DOHH2 (cell line): Measurements from ENCODE around the gene PIGM.

ENCODE experiments used
- H3F3A ChIP-seq: fragments of 200-600 bp; sonication (generic), shearing (Covaris generic); 2 replicates; pipeline ENCODE4 v1.6.0; 2016; ENCODE audit warnings: antibody characterized with exemption, mild to moderate bottlenecking; ENCODE audit not compliant: control insufficient read depth, insufficient read depth
- H3K27ac ChIP-seq: fragments of 200-600 bp; sonication (generic); 2 replicates; pipeline ENCODE4 v1.5.1; 2014; ENCODE audit warnings: low read depth, mild to moderate bottlenecking, low read length, moderate library complexity
- H3K27me3 ChIP-seq: fragments of 200-600 bp; sonication (generic); 2 replicates; pipeline ENCODE4 v1.6.1; 2014; ENCODE audit warnings: mild to moderate bottlenecking, low read length, mixed read lengths; ENCODE audit not compliant: control insufficient read depth
- H3K36me3 ChIP-seq: fragments of 200-600 bp; sonication (generic); 2 replicates; pipeline ENCODE4 v1.6.1; 2014; ENCODE audit warnings: mild to moderate bottlenecking, low read length, moderate library complexity, mixed read lengths; ENCODE audit not compliant: control insufficient read depth
- H3K4me1 ChIP-seq: fragments of 200-600 bp; sonication (generic); 2 replicates; pipeline ENCODE4 v1.6.1; 2014; ENCODE audit warnings: mild to moderate bottlenecking, low read length, mixed read lengths; ENCODE audit not compliant: control insufficient read depth
- H3K4me2 ChIP-seq: fragments of 200-600 bp; sonication (generic); 2 replicates; pipeline ENCODE4 v1.6.0; 2014; ENCODE audit warnings: mild to moderate bottlenecking, low read length, moderate library complexity
- H3K4me3 ChIP-seq: fragments of 200-600 bp; sonication (generic); 2 replicates; pipeline ENCODE4 v1.5.1; 2014; ENCODE audit warnings: mild to moderate bottlenecking, low read length, mixed read lengths
- H3K79me2 ChIP-seq: fragments of 200-600 bp; sonication (generic); 2 replicates; pipeline ENCODE4 v1.6.1; 2014; ENCODE audit warnings: mild to moderate bottlenecking, low read length, mixed read lengths; ENCODE audit not compliant: control insufficient read depth
- H3K9me2 ChIP-seq: fragments of 200-600 bp; sonication (generic); replicated peaks from 2 replicates; pipeline ENCODE4 v1.6.1; 2014; ENCODE audit warnings: mild to moderate bottlenecking, low read length, mixed read lengths; ENCODE audit not compliant: control insufficient read depth
- H3K9me3 ChIP-seq: fragments of 200-600 bp; sonication (generic); 2 replicates; pipeline ENCODE4 v1.6.1; 2014; ENCODE audit warnings: antibody characterized with exemption, low read length, mixed read lengths; ENCODE audit not compliant: control insufficient read depth, insufficient read depth
- H4K20me1 ChIP-seq: fragments of 200-600 bp; sonication (generic); 2 replicates; pipeline ENCODE4 v1.6.0; 2014; ENCODE audit warnings: low read depth, mild to moderate bottlenecking, antibody characterized with exemption, low read length, moderate library complexity; ENCODE audit not compliant: control insufficient read depth, insufficient read depth
- CTCF ChIP-seq: fragments of 200-600 bp; sonication (generic); IDR thresholded peaks from one replicate; pipeline ENCODE4 v1.5.1; 2014; ENCODE audit warnings: antibody characterized with exemption, mild to moderate bottlenecking, low read depth, low read length; ENCODE audit not compliant: poor library complexity, severe bottlenecking
- EZH2phosphoT487 ChIP-seq: fragments of 200-600 bp; sonication (generic); IDR thresholded peaks from 2 replicates; pipeline ENCODE4 v1.6.1; 2017; ENCODE audit warnings: borderline replicate concordance, mild to moderate bottlenecking, antibody characterized with exemption, low read length, moderate library complexity, mixed read lengths

The PIGM gene

GRCh38 chr1:159986531-159986930, 45.3 kb downstream of the PIGM start:
- Histone ChIP-seq H3K27me3 (peaks cover 39% of the 10 kb centered on the region), H3K9me3 (no peaks in the 10 kb centered on the region), H4K20me1 (no peaks in the 10 kb centered on the region), H3K9me2 (no peaks in the 10 kb centered on the region), H3K27ac (no peak overlapping the region), H3K4me1 (peaks cover 3% of the 10 kb centered on the region), H3K36me3 (no peaks in the 10 kb centered on the region), H3K79me2 (no peaks in the 10 kb centered on the region), H3K4me3 (no peak overlapping the region), H3K4me2 (no peak overlapping the region), H3F3A (no peaks in the 10 kb centered on the region)
- TF ChIP-seq CTCF: no peak
- no peak for TF ChIP-seq EZH2phosphoT487

- TF ChIP-seq EZH2phosphoT487 (no peak), CTCF (no peak)
- Histone ChIP-seq H3F3A (no peaks in the 10 kb centered on the region), H3K4me2 (no peak overlapping the region), H3K4me1 (no peaks in the 10 kb centered on the region), H3K27ac (no peak overlapping the region), H4K20me1 (no peaks in the 10 kb centered on the region), H3K27me3 (peaks cover 36% of the 10 kb centered on the region), H3K9me2 (no peaks in the 10 kb centered on the region), H3K36me3 (no peaks in the 10 kb centered on the region), H3K4me3 (no peak overlapping the region), H3K9me3 (no peaks in the 10 kb centered on the region), H3K79me2 (no peaks in the 10 kb centered on the region)
These were observed 45.7 kb downstream of the PIGM start for GRCh38 chr1:159986093-159986492.

DNA sequence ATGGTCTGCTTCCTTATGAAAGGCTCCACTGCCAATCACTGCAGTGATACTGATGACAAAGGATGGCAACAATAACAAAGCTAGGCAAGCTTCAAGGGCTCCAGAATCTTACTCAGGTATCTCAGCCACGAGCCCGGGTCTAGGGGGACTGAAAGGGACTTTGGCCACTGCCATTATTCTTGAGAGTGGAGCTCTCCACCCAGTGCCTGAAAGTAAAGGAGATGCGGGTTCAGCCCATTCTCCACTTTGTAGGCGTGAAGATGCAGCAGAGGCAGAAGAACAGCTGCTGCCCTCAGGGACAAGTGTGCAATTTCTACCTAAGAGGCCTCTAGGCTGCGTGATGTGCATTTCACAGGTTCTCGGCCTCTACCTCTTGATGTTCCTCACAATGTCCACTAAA, 46.3 kb downstream of the PIGM start:
- Histone ChIP-seq H3K27me3 (peaks cover 36% of the 10 kb centered on the region), H3K27ac (no peak overlapping the region), H3F3A (no peaks in the 10 kb centered on the region), H3K9me3 (no peaks in the 10 kb centered on the region), H3K79me2 (no peaks in the 10 kb centered on the region), H3K4me3 (no peak overlapping the region), H3K9me2 (no peaks in the 10 kb centered on the region), H3K36me3 (no peaks in the 10 kb centered on the region), H3K4me1 (no peaks in the 10 kb centered on the region), H3K4me2 (no peak overlapping the region), H4K20me1 (no peaks in the 10 kb centered on the region)
- no peak for TF ChIP-seq CTCF
- no peak for TF ChIP-seq EZH2phosphoT487

GRCh38 chr1:159983681-159984080, 48.1 kb downstream of the PIGM start:
- Histone ChIP-seq H3K9me2 (no peaks in the 10 kb centered on the region), H3K27ac (no peak overlapping the region), H4K20me1 (no peaks in the 10 kb centered on the region), H3K79me2 (no peaks in the 10 kb centered on the region), H3K4me2 (no peak overlapping the region), H3K36me3 (no peaks in the 10 kb centered on the region), H3F3A (no peaks in the 10 kb centered on the region), H3K27me3 (peaks cover 39% of the 10 kb centered on the region), H3K9me3 (no peaks in the 10 kb centered on the region), H3K4me3 (no peak overlapping the region), H3K4me1 (no peaks in the 10 kb centered on the region)
- TF ChIP-seq EZH2phosphoT487 (no peak), CTCF (no peak)
